Inflammatory macrophage treated with lipopolysaccharide for 4 hours (primary cell): ENCODE measurements around the gene WFS1.

Experiments
- DNase-seq: peaks from one replicate; pipeline ENCODE4 v3.0.0-alpha.2; 2020

WFS1 gene

GRCh38 chr4:6301051-6301731 is 31.5 kb downstream of the WFS1 start:
- no peak for DNase-seq

GRCh38 chr4:6301732-6302442 is 32.2 kb downstream of the WFS1 start:
- no peak for DNase-seq

GRCh38 chr4:6302869-6303268 is 33.2 kb downstream of the WFS1 start:
- DNase-seq: no peak

GRCh38 chr4:6303943-6304342 is 34.3 kb downstream of the WFS1 start:
- no peak for DNase-seq

GRCh38 chr4:6306299-6306698 is 36.6 kb downstream of the WFS1 start:
- no peak for DNase-seq

- DNase-seq: no peak
Observed at GRCh38 chr4:6307230-6307629, 37.6 kb downstream of the WFS1 start.

GRCh38 chr4:6307891-6308290 is 38.2 kb downstream of the WFS1 start:
- DNase-seq: no peak

GRCh38 chr4:6308899-6309643 is 39.4 kb downstream of the WFS1 start:
- DNase-seq: no peak

- no peak for DNase-seq
Observed at GRCh38 chr4:6309777-6310176, 40.1 kb downstream of the WFS1 start.

- no peak for DNase-seq
Observed at GRCh38 chr4:6313216-6313615, 43.6 kb downstream of the WFS1 start.

- no peak for DNase-seq
Observed at GRCh38 chr4:6316461-6317003, 46.9 kb downstream of the WFS1 start.

GRCh38 chr4:6318206-6318605 is 48.6 kb downstream of the WFS1 start:
- DNase-seq: no peak

GRCh38 chr4:6319530-6320150 is 50.0 kb downstream of the WFS1 start:
- no peak for DNase-seq

GRCh38 chr4:6320663-6321062 is 51.0 kb downstream of the WFS1 start:
- DNase-seq: no peak

GRCh38 chr4:6321361-6321760 is 51.7 kb downstream of the WFS1 start:
- no peak for DNase-seq

- no peak for DNase-seq
Observed at GRCh38 chr4:6322067-6322760, 52.6 kb downstream of the WFS1 start.

- no peak for DNase-seq
Observed at GRCh38 chr4:6322761-6323566, 53.3 kb downstream of the WFS1 start.

GRCh38 chr4:6324461-6324998 is 54.9 kb downstream of the WFS1 start:
- DNase-seq: no peak

- no peak for DNase-seq
Observed at GRCh38 chr4:6324999-6325787, 55.5 kb downstream of the WFS1 start.

- no peak for DNase-seq
Observed at GRCh38 chr4:6325788-6326290, 56.2 kb downstream of the WFS1 start.
